Right renal cortex interstitium (tissue), 3 donors: ENCODE measurements around the gene GRIN2A. TPM values are rescaled to one million over a fixed set of nuclear protein-coding genes. Genes with fewer than 3 reads are reported as not detected.
A peak's percentile ranks its signal among the peaks of the same experiment; 100 is the strongest.

Experiments used
- DNase-seq, 3 donors: peaks; one replicate each; pipeline ENCODE4 v3.0.0-alpha.2; 2013; ENCODE audit warnings: low read depth in 3 of 3, low spot score in 2 of 3
- polyA plus RNA-seq, 3 donors: library from polyadenylated mRNA; unstranded; fragments of 120-200 nt; gene quantifications; one replicate each; pipeline ENCODE4 v1.2.1, GENCODE V29; 2013; ENCODE audit not compliant: insufficient read length in 3 of 3

The GRIN2A gene
- polyA plus RNA-seq, 3 donors = 5.1 to 6.7 (median 6.4) TPM

- no peak for DNase-seq
Observed at GRCh38 chr16:9798474-9798873, 383.8 kb downstream of the GRIN2A start.

GRCh38 chr16:9797306-9797705 is 384.9 kb downstream of the GRIN2A start:
- no peak for DNase-seq

GRCh38 chr16:9793623-9794022 is 388.6 kb downstream of the GRIN2A start:
- no peak for DNase-seq

DNA sequence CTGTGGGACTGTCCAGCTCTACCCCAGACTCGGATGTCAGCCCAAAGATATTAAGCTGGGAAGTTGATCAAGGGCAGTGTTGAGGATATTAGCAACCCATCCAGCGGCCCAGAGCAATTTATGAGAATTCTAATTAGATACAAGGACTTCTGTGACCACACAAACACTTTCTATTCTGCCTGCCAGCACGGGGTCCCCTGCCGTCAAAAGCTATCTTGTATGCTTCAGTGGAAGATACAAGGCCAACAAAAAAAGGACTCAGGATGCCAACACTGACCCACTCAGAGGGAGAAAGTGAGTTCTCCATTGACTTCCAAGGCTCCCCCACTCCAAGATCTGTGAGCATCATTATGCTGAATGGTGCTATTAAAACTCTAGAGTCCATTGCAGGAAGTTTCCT is 390.7 kb downstream of the GRIN2A start:
- DNase-seq = no peak

GRCh38 chr16:9790199-9790598 is 392.0 kb downstream of the GRIN2A start:
- no peak for DNase-seq

DNA sequence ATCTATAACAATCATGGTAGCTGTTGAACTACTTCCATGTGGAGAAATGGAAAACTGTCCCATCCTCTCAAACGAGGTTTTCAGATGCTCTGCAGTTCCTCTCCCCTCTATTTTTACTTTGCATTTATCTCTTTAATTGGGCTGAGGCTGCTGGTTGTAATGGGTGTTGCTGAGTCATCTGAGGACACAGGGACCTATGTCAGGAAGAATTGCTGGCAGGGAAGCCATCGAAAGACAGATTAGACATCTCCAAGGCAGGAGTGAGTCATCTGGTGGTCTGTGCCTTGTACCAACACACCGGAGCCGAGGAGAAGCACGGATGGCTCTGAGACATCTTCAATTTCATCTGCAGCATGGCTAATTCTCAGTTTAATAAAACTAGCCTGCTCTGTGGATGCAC is 394.5 kb downstream of the GRIN2A start:
- DNase-seq = no peak

- DNase-seq = peak in 2 of 3 donors; percentile 14 to 38
Observed at GRCh38 chr16:9780831-9781230, 401.4 kb downstream of the GRIN2A start.

- DNase-seq = no peak
Observed at GRCh38 chr16:9778849-9779248, 403.4 kb downstream of the GRIN2A start.

- no peak for DNase-seq
Observed at GRCh38 chr16:9775998-9776397, 406.2 kb downstream of the GRIN2A start.

GRCh38 chr16:9773289-9773688 is 408.9 kb downstream of the GRIN2A start:
- DNase-seq = no peak

DNA sequence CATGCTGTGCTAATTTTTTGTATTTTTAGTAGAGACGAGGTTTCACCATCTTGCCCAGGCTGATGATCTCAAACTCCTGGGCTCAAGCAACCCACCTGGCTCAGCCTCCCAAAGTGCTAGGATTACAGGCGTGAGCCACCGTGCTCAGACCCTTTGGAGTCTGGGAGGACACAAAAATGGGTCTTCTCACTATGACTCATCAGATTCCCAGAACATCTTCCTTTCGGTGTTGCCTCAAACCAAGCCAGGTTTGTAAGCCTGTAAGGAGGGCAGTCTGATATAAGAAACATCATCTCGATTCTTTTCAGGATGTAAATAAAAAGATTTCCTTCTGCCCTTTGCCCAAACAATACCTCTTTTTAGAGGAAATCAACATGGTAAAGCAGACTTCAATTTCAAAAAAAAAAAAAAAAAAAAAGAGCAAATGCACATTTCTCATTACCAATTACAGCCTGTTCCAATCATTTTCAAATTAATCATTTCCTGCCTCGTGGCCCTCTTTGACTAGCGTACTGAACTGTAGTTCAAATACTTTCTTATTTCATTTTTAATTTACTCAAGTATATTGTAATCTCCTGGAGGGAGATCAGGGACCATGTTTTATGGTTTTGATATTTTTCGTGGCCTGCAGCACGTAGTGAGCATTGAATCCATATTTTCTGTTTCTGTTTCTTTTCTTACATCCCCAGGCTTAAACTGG is 409.6 kb downstream of the GRIN2A start:
- DNase-seq = no peak

DNA sequence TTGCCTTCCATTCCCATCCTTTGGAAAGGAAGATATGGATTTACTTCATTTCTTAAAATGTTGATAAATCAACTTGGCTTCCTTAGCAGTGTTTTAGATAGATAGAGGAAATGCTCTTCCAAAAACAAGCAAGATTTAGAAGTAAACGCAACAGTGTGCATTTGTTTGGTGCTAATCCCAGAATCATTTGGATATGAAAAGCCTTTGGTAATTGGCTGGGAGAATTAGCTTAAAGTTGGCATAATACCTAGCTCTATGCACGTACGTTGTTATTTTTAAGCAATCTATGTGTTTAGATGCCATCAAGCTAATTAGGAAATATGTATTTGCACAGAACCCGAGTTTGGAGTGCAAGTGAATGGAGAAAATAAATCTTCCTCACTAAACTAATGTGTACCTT is 415.3 kb downstream of the GRIN2A start:
- no peak for DNase-seq

GRCh38 chr16:9763505-9763904 is 418.7 kb downstream of the GRIN2A start:
- no peak for DNase-seq

DNA sequence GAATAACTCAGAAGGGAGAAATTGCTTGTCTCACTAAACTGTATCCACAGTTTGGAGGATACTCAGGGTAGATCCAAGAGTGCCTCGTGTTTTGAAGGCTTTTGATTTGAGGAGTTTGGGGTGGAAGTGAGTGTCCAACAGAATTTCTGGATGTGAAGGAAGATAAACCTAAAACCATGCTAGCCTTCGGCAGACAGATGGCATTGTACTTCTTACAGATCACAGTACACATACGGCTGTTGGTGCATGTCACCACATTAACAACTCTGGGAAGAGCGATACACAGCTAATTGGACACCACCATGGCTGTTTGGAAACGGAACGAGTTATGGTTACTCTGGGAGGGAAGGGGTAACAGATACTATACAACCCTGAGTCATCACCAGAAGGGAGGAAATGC is 420.4 kb downstream of the GRIN2A start:
- DNase-seq = no peak

DNA sequence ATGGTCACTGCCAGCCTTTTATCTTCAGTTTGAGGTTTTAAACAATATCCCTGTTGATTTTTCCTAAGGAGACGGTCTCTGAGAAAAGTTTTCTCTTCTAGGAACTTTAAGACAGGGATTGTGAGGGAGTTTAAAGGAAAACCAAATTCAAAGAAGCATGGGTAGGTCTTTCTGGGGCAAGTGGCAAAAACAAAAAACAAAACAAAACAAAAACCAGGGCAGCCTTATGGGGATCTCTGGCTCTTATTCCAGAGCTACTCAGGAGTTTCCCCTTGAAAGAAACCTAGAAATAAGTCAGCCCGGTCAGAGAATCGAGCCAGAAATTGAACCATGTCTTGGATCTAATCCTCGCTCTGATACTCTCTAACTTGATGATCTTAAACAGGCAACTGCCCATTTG is 424.5 kb downstream of the GRIN2A start:
- DNase-seq = no peak

DNA sequence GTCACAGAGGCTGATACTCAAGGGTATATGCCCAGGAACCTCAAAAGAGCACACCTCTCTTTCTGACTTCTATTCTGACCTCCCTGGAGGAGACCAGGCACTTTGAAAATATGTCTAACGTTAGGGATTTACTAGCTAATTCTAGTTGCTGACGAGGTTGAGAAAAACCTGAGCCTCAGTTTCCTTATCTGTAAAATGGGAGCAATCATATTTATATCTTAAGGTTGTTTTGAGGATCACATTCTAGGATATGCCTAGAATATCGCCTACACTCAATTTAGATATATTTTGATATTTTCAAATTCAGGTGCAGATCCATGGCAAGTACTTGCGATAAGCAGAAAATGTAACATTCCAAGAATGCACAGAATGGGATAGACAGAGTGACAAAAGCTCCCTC is 425.8 kb downstream of the GRIN2A start:
- no peak for DNase-seq

DNA sequence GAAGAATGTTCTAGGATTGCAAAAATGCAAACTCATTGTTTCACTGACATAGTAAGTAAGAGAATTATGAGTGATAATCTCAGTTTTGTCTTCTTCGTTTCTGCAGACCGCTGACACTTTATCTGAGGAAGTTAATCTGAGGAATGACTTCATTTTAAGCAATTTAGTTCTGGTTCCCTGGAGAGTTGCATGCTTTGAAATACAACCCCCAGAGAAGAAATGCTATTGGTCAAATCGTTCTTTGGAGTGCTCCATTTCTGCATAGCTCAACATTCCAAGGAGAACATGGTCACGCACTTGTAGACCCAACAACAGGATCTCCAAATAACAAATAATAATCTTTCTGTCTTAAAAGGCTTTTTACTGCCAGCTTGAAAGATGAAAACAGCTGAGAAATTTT is 427.1 kb downstream of the GRIN2A start:
- no peak for DNase-seq

DNA sequence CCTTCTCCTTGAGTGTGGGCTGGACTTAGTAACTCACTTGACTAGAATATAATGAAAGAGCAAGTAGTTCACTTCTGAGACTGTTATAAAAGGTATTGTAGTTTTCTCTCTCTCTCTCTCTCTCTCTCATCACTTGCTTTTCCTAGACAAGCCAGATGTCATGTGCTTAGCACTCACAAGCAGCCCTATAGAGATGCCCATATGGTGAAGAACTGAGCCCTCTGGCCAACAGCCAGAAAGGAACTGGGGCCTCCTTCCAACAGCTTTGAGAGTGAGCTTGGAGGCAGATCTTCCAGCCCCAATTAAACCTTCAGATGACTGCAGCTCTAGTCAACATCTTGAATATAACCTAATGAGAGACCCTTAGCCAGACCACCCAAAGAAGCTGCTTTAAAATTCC is 440.5 kb downstream of the GRIN2A start:
- DNase-seq = no peak

DNA sequence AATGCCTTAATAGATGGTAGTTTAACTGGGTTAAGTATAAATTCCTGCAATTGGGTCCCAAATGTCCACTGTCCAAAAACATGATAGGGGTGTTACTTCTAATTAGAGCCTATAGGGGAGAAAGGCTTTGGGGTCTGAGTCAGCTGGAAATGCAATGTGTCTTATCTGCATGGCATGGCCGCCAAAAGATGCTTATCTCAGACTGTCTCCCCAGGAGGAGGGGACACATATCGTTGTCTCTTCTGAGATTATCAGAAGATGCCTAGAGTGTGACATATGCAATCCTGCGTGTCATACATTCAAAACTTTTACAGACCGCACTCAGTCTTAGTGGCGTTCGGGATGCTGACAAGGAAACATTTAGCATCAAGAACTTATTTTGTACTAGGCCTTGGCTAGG is 442.9 kb downstream of the GRIN2A start:
- DNase-seq = no peak

DNA sequence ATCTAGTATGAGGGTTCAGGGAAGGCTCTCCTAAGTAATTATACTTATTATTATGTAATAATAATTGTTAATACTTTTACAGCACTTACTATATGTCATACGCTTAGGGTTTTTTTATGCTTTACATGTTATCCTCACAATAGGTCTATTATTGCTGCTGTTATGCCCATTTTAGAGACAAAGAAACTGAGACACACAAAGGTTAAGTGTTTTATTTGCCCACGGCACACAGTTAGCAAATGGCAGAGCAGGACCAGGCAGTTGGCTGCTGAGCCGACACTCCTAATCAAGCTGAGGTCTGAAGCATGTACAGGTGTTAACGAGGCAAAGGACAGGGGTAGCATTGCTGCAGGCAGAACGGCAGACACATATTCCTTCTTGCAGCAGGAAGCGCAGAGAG is 443.5 kb downstream of the GRIN2A start:
- no peak for DNase-seq

DNA sequence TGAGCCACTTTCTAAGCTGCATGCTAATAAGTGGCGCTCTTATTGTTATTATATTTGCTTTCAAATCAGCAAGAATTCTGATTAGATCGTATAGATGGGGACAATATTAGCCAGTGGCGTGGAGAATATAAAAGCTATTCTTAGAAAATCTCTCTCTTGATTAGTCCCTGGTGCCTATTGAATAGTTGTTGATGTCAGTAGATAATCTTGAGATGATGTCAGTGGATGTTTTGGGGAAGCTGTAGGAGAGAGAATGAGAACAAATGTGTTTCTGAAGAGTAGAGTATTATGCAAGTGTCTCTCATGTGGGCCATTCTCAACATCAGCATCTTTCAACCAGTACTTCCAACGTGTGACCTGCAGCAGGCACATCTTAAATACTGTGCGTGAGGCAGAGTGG is 445.7 kb downstream of the GRIN2A start:
- no peak for DNase-seq

- no peak for DNase-seq
Observed at GRCh38 chr16:9723136-9723535, 459.1 kb downstream of the GRIN2A start.

DNA sequence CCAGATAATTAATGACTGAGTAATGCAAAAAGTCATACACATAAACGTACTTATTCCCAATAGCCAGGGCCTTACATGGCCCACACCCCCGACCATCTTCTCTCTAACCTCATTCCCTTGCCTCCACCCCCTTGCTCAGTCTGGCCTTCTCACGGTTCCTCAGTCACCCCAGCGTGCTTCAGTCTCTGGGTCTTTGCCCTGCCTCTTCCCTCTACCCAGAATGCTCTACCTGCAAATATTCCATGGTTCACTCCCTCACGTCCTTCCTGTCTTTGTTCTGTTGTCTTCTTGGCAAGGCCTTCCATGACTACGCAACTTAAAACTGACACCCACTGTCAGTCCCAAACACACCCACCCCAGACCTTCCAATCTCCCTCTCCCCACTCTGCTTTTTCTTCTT is 468.3 kb downstream of the GRIN2A start:
- DNase-seq = no peak
